ENCODE measurements around the gene MCFD2.

MCFD2 gene

DNA sequence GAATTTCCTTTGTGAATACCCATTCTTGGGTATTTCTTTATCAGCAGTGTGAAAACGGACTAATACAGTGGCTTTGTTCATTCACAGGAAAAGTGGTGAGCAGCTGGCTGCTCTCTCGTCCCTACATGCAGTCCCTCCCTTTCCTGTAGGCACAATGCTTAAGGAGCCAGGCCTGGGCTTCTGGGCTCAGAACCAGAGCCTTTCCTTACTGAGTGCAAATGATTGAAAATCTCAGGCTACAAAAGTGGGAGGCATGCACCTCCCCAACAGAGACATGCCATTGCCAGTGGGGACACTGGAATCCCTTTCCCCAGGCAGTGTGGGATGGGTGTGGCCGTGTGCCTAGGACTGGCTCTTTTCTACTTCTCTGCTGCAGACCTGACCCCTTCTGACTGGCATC, 61.3 kb downstream of the MCFD2 start:
- no peaks in the 10 kb centered on the region for H3K36me3 ChIP-seq (ENCODE audit: control insufficient read depth, insufficient read depth, low read length)
- H3K4me3 ChIP-seq (ENCODE audit: low read depth, low read length): no peak overlapping the region
- H3K79me2 ChIP-seq: no peaks in the 10 kb centered on the region
- H2AFZ ChIP-seq: no peak overlapping the region
- H3K4me1 ChIP-seq: peaks cover 10% of the 10 kb centered on the region
- H3K9ac ChIP-seq: no peak overlapping the region
- H3K27me3 ChIP-seq (ENCODE audit: control insufficient read depth, insufficient read depth, low read length): no peaks in the 10 kb centered on the region
- no peaks in the 10 kb centered on the region for H3K9me3 ChIP-seq (ENCODE audit: control insufficient read depth, low read length)
- no peak overlapping the region for H3K4me2 ChIP-seq (ENCODE audit: low read length)
- TF ChIP-seq, protein P1, sequence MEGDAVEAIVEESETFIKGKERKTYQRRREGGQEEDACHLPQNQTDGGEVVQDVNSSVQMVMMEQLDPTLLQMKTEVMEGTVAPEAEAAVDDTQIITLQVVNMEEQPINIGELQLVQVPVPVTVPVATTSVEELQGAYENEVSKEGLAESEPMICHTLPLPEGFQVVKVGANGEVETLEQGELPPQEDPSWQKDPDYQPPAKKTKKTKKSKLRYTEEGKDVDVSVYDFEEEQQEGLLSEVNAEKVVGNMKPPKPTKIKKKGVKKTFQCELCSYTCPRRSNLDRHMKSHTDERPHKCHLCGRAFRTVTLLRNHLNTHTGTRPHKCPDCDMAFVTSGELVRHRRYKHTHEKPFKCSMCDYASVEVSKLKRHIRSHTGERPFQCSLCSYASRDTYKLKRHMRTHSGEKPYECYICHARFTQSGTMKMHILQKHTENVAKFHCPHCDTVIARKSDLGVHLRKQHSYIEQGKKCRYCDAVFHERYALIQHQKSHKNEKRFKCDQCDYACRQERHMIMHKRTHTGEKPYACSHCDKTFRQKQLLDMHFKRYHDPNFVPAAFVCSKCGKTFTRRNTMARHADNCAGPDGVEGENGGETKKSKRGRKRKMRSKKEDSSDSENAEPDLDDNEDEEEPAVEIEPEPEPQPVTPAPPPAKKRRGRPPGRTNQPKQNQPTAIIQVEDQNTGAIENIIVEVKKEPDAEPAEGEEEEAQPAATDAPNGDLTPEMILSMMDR (IDR thresholded peaks at IDR 0.05): no peak
- peak overlapping the region; percentile 16 for H3K27ac ChIP-seq

DNA sequence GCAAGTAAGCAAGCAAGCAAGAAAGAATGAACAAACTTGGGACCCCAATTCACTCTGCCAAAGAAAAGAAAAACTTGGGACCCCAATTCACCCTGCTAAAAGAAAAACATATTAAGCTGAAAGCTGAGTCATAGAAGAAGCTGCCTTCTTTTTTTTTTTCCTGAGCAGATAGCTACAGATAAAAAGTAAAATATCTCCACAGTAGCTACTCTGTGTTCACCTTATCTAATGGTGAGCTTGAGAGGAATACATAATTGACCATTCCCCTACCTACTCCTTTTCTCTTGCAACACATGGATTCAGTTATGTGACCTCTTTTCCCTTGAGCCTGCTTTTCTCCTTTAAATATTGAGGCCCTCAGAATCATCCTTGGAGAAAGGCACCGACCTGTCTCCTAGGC, 63.0 kb downstream of the MCFD2 start:
- TF ChIP-seq, protein P1 (IDR thresholded peaks at IDR 0.05): no peak
- H3K9me3 ChIP-seq (ENCODE audit: control insufficient read depth, low read length): no peaks in the 10 kb centered on the region
- H3K36me3 ChIP-seq (ENCODE audit: control insufficient read depth, insufficient read depth, low read length): no peaks in the 10 kb centered on the region
- H3K4me2 ChIP-seq (ENCODE audit: low read length): no peak overlapping the region
- no peak overlapping the region for H3K4me3 ChIP-seq (ENCODE audit: low read depth, low read length)
- H3K4me1 ChIP-seq: peaks cover 27% of the 10 kb centered on the region
- no peaks in the 10 kb centered on the region for H3K79me2 ChIP-seq
- no peak overlapping the region for H3K9ac ChIP-seq
- no peak overlapping the region for H3K27ac ChIP-seq
- no peak overlapping the region for H2AFZ ChIP-seq
- H3K27me3 ChIP-seq (ENCODE audit: control insufficient read depth, insufficient read depth, low read length): no peaks in the 10 kb centered on the region

DNA sequence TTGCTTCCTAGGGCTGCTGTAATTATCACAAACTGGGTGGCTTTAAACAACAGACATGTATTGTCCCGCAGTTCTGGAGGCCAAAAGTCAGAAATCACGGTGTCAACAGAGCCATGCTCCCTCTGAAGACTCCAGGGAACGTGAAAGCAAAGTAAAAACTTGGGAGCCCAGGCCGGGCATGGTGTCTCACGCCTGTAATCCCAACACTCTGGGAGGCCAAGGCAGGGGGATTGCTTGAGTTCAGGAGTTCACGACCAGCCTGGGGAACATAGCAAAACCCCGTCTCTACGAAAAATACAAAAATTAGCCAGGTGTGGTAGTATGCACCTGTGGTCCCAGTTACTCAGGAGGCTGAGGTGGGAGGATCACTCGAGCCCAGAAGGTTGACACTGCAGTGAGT, 63.5 kb downstream of the MCFD2 start:
- no peak overlapping the region for H3K4me2 ChIP-seq (ENCODE audit: low read length)
- no peak overlapping the region for H3K4me3 ChIP-seq (ENCODE audit: low read depth, low read length)
- H2AFZ ChIP-seq: no peak overlapping the region
- H3K36me3 ChIP-seq (ENCODE audit: control insufficient read depth, insufficient read depth, low read length): no peaks in the 10 kb centered on the region
- H3K4me1 ChIP-seq: peaks cover 32% of the 10 kb centered on the region
- no peak overlapping the region for H3K9ac ChIP-seq
- H3K27ac ChIP-seq: no peak overlapping the region
- H3K27me3 ChIP-seq (ENCODE audit: control insufficient read depth, insufficient read depth, low read length): no peaks in the 10 kb centered on the region
- H3K9me3 ChIP-seq (ENCODE audit: control insufficient read depth, low read length): no peaks in the 10 kb centered on the region
- H3K79me2 ChIP-seq: no peaks in the 10 kb centered on the region
- TF ChIP-seq, protein P1 (IDR thresholded peaks at IDR 0.05): no peak

All from parathyroid adenoma (tissue), 2 donors.